Body of pancreas (tissue), 4 donors: Measurements from ENCODE around the gene KNDC1. TPM values are rescaled to one million over a fixed set of nuclear protein-coding genes. Genes with fewer than 3 reads are reported as not detected.

Experiments
- ATAC-seq: fragments of 150-250 bp; one replicate; pipeline ENCODE4 v1.9.1; 2016
- DNase-seq, 4 donors: peaks; one replicate each; pipeline ENCODE4 v3.0.0-alpha.2; 2019
- H3K27ac ChIP-seq, 4 donors: fragments of 200-600 bp; sonication (generic); 1 replicate in 3 of 4; 2 replicates in 1 of 4; pipeline versions ENCODE4 v1.5.1 to v1.6.1; 2016 to 2019; ENCODE audit warnings: mild to moderate bottlenecking in 1 of 4, mixed read lengths in 1 of 4, moderate library complexity in 1 of 4
- H3K27me3 ChIP-seq, 2 donors: fragments of 200-600 bp; sonication (generic); one replicate each; pipeline ENCODE4 v1.6.0; 2016; ENCODE audit warnings: mild to moderate bottlenecking in 1 of 2
- H3K36me3 ChIP-seq, 2 donors: fragments of 200-600 bp; sonication (generic); replicated peaks in 1 of 2; 2 replicates each; pipeline ENCODE4 v1.5.1; 2016; ENCODE audit warnings: low read depth in 2 of 2; ENCODE audit not compliant: insufficient read depth in 1 of 2
- H3K4me1 ChIP-seq: fragments of 200-600 bp; sonication (generic); one replicate; pipeline ENCODE4 v1.6.0; 2016
- H3K4me3 ChIP-seq, 2 donors: fragments of 200-600 bp; sonication (generic); 1 replicate in 1 of 2; 2 replicates in 1 of 2; pipeline ENCODE4 v1.5.1; 2016 to 2019
- H3K9me3 ChIP-seq, 3 donors: fragments of 200-600 bp; sonication (generic); 1 replicate in 2 of 3; 2 replicates in 1 of 3; pipeline ENCODE4 v1.5.1; 2016
- POLR2A ChIP-seq, 3 donors: fragments of 450-650 bp; IDR thresholded peaks; one replicate each; pipeline ENCODE4 v1.6.1; 2016; ENCODE audit warnings: antibody characterized with exemption in 3 of 3, mild to moderate bottlenecking in 2 of 3
- WGBS, 2 donors: methylation state at CpG; one replicate each; pipeline ENCODE4 v1.1.5; 2017; 5-methylcytosine and 5-hydroxymethylcytosine counted together
- intact Hi-C: fragments of 100-400 bp; cut with DNase I; formaldehyde crosslinking; loops from one replicate; pipeline ENCODE4 v1.15.1; 2023
- total RNA-seq, 2 donors: library from RNA; depleted of rRNA; stranded (reverse); fragments of >200 nt; gene quantifications; one replicate each; pipeline ENCODE4 v1.1.0, GENCODE V29; 2016
- TF ChIP-seq, protein P1 (sequence below), 7 experiments: fragments of 450-650 bp in 4 of 7; fragments of 200-600 bp in 3 of 7; sonication (generic) in 3 of 7; IDR thresholded peaks; one replicate each; pipeline ENCODE4 v1.5.1; 2016 to 2019; ENCODE audit warnings: antibody characterized with exemption in 7 of 7

The KNDC1 gene
- total RNA-seq, 2 donors from 2014 or later = 0.52 to 3.3 TPM

DNA sequence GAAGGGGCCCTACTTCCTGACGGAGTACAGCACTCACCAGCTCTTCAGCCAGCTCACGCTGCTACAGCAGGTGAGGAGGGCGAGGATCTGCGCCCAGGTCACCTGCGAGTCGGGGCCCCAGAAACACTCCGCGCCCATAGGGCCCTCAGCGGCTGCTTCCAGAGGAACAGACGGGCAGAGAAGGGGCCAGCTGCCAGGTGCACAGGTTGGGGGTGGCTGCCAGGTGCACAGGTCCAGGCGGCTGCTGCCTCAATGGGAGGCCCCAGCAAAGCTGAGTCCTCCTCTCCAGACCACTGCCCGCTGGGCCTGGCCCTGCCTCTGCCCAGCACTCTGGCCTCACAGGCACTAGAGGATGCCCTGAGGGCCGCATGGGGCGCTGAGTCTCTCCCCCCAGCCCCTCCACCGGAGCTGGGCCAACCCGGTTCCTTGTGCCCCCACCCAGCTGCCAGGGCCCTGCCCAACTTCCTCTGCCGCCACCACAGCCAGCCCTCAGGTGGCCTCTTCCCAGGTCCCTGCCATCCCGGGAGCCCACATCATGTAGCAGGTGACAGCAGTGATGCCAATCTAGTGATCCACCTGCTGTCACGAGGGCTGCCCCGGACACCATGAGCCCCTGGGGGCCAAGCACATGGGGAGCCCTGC is 53.0 kb downstream of the KNDC1 start:
- no peaks in the 10 kb centered on the region for H3K9me3 ChIP-seq
- TF ChIP-seq, protein P1, sequence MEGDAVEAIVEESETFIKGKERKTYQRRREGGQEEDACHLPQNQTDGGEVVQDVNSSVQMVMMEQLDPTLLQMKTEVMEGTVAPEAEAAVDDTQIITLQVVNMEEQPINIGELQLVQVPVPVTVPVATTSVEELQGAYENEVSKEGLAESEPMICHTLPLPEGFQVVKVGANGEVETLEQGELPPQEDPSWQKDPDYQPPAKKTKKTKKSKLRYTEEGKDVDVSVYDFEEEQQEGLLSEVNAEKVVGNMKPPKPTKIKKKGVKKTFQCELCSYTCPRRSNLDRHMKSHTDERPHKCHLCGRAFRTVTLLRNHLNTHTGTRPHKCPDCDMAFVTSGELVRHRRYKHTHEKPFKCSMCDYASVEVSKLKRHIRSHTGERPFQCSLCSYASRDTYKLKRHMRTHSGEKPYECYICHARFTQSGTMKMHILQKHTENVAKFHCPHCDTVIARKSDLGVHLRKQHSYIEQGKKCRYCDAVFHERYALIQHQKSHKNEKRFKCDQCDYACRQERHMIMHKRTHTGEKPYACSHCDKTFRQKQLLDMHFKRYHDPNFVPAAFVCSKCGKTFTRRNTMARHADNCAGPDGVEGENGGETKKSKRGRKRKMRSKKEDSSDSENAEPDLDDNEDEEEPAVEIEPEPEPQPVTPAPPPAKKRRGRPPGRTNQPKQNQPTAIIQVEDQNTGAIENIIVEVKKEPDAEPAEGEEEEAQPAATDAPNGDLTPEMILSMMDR (IDR thresholded peaks at IDR 0.05) = no peak
- no peak for TF ChIP-seq POLR2A (IDR thresholded peaks at IDR 0.05)
- DNase-seq (no peak), ATAC-seq (no peak)
- 52 to 96% methylated on average over 10 to 12 of the region's 20 CpGs for WGBS, 2 donors
- H3K27ac ChIP-seq = no peak overlapping the region
- no peak overlapping the region for H3K4me3 ChIP-seq
- H3K4me1 ChIP-seq = no peaks in the 10 kb centered on the region
- H3K27me3 ChIP-seq = peaks cover 0 to 3% of the 10 kb centered on the region in 2 donors
- H3K36me3 ChIP-seq = no peaks in the 10 kb centered on the region
- intact Hi-C loops = no loop called here

GRCh38 chr10:133213641-133214467 is 53.8 kb downstream of the KNDC1 start:
- peaks cover 0 to 3% of the 10 kb centered on the region in 2 donors for H3K27me3 ChIP-seq
- DNase-seq = no peak
- no peaks in the 10 kb centered on the region for H3K36me3 ChIP-seq
- 27 to 57% methylated on average over 5 to 32 of the region's 32 CpGs for WGBS, 2 donors
- H3K27ac ChIP-seq = no peak overlapping the region
- H3K9me3 ChIP-seq = no peaks in the 10 kb centered on the region
- intact Hi-C loops = no loop called here
- TF ChIP-seq, protein P1 (IDR thresholded peaks at IDR 0.05) = no peak
- TF ChIP-seq POLR2A (IDR thresholded peaks at IDR 0.05) = no peak
- no peak overlapping the region for H3K4me3 ChIP-seq
- no peak for ATAC-seq
- H3K4me1 ChIP-seq = no peaks in the 10 kb centered on the region

DNA sequence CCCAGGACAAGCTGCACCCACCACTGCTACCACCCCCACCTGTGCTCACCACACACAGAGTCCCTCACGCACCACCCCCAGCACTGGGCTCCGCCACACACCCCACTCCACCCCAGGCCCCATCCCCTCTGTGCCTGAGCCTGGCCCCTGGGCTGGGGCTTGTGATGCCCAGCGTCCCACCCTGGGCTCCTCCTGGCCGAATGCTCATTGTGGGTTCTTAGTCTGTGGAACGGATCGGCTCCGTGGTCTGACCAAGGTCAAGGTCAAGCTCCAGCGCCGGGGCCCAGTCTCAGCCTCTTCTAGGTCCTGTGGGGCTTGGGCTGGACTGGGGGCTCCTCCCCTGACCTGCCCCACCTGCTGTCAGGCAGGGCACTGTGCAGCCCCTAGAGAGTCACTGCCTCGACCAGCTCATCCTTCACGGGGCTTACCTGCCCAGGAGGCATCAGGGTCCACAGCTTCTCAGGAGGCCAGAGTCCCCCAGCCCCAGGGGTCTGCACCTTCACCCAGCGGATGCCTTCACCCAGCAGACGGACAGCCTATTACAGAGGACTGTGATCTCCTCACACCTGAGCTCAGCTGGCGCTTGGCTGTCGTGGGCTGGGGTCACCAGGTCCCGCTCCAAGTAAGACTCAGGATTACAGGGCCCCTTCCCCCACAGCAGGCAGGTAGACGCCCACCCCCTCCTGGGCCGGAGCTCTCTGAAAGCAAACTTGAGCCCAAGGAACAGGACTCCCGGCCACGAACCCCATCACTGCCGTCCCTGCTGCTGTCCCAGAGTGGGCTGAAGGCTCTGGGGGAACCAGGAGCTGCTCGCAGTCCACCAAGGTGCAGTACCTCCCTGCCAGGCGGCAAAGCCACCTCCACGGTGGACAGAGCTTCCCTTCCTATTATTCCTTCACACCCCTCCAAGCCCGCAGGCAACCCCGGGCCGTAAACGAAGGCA is 54.7 kb downstream of the KNDC1 start:
- DNase-seq (no peak), ATAC-seq (peak; percentile 6)
- TF ChIP-seq, protein P1 (IDR thresholded peaks at IDR 0.05) = no peak
- TF ChIP-seq POLR2A (IDR thresholded peaks at IDR 0.05) = no peak
- Histone ChIP-seq H3K27me3 (peaks cover 0 to 3% of the 10 kb centered on the region in 2 donors), H3K36me3 (no peaks in the 10 kb centered on the region), H3K4me3 (no peak overlapping the region), H3K9me3 (no peaks in the 10 kb centered on the region), H3K4me1 (no peaks in the 10 kb centered on the region), H3K27ac (no peak overlapping the region)
- intact Hi-C loops = no loop called here
- WGBS, 2 donors = 49 to 50% methylated on average over 20 to 28 of the region's 28 CpGs

- no peak for DNase-seq
- no peaks in the 10 kb centered on the region for H3K36me3 ChIP-seq
- no peak for TF ChIP-seq POLR2A (IDR thresholded peaks at IDR 0.05)
- TF ChIP-seq, protein P1 (IDR thresholded peaks at IDR 0.05) = no peak
- no peaks in the 10 kb centered on the region for H3K4me1 ChIP-seq
- intact Hi-C loops = no loop called here
- no peak overlapping the region for H3K4me3 ChIP-seq
- peaks cover 0 to 3% of the 10 kb centered on the region in 2 donors for H3K27me3 ChIP-seq
- ATAC-seq = no peak
- no peaks in the 10 kb centered on the region for H3K9me3 ChIP-seq
- no peak overlapping the region for H3K27ac ChIP-seq
- WGBS, 2 donors = 80 to 85% methylated on average over 11 to 27 of the region's 27 CpGs
Measured at GRCh38 chr10:133215586-133215985, 55.6 kb downstream of the KNDC1 start.
